Stimulated activated CD4-positive, alpha-beta T cell treated with anti-CD3 and anti-CD28 coated beads, Interleukin-2, amount 100 ng/mL, for 24 hours (primary cell): ENCODE measurements around the gene DOCK11.
"Not testable (repeated sequence)": the region's sequence is repeated elsewhere in the genome, so short reads cannot be mapped to it uniquely, and the experiment has no call there.

Experiments used
- DNase-seq, 2 donors: peaks; one replicate each; pipeline ENCODE4 v3.0.0-alpha.2; 2020

DOCK11 gene

DNA sequence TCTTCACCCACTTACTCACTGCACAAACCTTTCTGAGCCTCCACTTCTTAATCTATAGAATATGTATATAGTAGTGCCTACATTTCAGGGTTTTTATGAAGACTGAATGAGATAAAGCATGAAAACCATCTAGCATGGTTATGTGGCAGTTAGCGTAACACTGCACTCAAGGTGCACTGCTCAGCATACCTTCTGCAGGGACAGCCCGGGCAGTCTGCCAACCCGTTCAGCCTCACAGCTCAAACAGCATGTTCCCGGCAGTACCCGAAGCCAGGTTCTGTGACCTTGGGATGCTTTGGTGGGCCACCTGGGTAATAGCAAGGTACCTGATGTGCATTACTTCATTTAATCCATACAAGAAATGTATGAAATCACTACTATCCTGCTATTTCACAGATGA, 81.4 kb downstream of the DOCK11 start:
- no peak for DNase-seq

GRCh38 chrX:118579417-118579816, 83.8 kb downstream of the DOCK11 start:
- DNase-seq = no peak

DNA sequence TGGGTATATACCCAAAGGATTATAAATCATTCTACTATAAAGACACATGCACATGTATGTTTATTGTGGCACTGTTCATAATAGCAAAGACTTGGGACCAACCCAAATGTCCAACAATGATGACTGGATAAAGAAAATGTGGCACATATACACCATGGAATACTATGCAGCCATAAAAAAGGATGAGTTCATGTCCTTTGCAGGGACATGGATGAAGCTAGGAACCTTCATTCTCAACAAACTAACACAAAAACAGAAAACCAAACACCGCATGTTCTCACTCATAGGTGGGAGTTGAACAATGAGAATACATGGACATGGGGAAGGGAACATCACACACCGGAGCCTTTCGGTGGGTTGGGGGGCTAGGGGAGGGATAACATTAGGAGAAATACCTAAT, 87.3 kb downstream of the DOCK11 start:
- not testable (repeated sequence) for DNase-seq

DNA sequence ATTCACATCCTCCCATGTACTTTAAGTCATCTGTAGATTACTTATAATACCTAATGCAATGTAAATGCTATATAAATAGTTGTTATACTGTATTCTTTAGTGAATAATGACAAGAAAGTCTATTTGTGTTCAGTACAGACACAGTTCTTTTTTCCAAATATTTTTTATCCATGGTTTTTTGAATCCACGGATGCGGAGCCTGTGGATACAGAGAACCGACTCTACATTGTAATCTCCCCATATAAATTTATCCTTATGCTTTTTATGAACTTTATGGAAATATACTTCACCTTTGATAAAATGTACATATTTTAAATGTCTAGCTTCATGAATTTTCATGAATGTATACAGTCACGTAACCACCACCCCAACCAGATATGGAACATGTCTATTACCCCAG, 88.2 kb downstream of the DOCK11 start:
- no peak for DNase-seq

- no peak for DNase-seq
These were observed 89.7 kb downstream of the DOCK11 start for GRCh38 chrX:118585296-118585695.

GRCh38 chrX:118586206-118586605, 90.6 kb downstream of the DOCK11 start:
- not testable (repeated sequence) for DNase-seq

- no peak for DNase-seq
These were observed 93.1 kb downstream of the DOCK11 start for GRCh38 chrX:118588715-118589114.

- no peak for DNase-seq
These were observed 93.6 kb downstream of the DOCK11 start for GRCh38 chrX:118589227-118589626.

- DNase-seq = no peak
These were observed 97.8 kb downstream of the DOCK11 start for GRCh38 chrX:118593407-118593806.

GRCh38 chrX:118594697-118595420, 99.2 kb downstream of the DOCK11 start:
- DNase-seq = no peak

DNA sequence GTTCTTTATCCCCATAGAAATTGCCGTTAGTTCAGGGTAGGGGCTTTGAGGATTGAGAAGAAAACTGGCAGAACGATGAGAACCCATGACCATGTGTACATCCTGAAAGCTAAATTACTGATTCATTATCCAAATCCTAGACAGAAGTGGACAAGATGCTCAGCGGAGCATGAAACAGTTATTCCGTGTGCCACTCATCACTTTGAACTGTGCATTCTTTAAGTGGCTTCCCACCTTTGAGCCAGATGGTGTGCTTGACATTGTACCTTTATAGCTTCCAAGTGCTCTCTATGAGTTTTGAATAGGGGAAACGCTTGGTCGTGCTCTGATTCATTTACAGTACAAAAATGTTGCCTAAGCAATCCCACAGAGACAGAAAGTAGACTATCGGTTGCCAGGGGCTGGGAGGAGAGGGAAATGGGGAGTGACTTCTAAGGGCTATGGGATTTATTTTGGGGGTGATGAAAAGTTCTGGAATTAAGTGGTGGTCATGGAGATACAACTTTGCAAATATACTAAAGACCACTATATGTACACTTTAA, 100.0 kb downstream of the DOCK11 start:
- DNase-seq = no peak

GRCh38 chrX:118596390-118596789, 100.8 kb downstream of the DOCK11 start:
- DNase-seq = no peak

GRCh38 chrX:118603981-118604380, 108.4 kb downstream of the DOCK11 start:
- DNase-seq = peak; percentile 11 to 19

- no peak for DNase-seq
These were observed 116.7 kb downstream of the DOCK11 start for GRCh38 chrX:118612290-118612689.

DNA sequence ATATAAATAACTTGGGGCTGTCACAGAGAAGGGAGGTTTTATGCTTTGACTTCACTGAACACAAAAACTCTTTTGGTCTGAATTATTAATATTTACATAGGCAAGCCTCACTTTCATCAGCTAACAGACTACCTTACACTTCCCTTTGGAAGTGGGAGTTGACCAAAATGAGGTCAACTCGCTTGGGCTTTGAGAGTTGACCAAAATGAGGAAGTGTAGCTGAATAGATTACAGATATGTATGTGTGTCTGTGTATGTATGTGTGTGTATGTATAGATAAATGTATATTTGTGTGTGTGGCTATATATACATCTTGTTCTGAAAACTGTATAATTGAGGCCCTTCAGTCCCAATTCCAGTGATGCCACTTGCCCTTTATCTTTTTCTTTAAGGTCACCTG, 118.5 kb downstream of the DOCK11 start:
- no peak for DNase-seq

- no peak for DNase-seq
These were observed 119.5 kb downstream of the DOCK11 start for GRCh38 chrX:118615141-118615540.

- no peak for DNase-seq
These were observed 125.6 kb downstream of the DOCK11 start for GRCh38 chrX:118621081-118621759.

DNA sequence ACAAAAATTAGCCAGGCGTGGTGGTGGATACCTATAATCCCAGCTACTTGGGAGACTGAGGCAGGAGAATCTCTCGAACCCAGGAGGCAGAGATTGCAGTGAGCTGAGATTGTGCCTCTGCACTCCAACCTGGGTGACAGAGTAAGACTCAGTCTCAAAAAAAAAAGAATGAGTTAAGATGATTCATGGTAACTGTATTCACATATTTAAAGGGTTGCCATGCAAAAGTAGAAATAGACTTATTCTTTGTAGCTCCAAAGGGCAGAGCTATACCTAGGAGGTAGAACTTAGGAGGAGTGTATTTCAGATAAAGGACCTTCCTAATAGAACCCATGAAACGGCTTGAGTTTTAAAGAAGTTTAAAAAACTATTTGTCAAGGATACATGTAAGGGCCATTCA, 127.4 kb downstream of the DOCK11 start:
- DNase-seq = no peak

DNA sequence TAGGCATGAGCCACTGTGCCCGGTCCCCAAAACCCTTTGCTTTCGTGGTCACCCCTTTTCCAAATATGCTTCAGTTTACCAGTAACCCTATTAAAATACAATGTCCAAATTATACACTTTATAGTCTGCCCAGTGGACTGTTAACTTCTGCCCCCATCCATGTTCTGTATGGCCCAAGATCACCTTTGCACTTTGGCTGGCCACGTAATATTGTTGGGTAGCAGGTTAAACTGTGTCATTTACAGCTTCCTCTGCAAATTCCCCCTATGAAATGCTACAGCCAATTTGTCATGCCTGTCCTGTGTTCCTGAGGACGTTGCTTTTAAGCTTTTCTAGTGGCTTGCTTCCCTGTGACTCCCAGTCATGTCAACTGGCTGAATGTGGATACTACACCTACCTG, 130.7 kb downstream of the DOCK11 start:
- DNase-seq = no peak

DNA sequence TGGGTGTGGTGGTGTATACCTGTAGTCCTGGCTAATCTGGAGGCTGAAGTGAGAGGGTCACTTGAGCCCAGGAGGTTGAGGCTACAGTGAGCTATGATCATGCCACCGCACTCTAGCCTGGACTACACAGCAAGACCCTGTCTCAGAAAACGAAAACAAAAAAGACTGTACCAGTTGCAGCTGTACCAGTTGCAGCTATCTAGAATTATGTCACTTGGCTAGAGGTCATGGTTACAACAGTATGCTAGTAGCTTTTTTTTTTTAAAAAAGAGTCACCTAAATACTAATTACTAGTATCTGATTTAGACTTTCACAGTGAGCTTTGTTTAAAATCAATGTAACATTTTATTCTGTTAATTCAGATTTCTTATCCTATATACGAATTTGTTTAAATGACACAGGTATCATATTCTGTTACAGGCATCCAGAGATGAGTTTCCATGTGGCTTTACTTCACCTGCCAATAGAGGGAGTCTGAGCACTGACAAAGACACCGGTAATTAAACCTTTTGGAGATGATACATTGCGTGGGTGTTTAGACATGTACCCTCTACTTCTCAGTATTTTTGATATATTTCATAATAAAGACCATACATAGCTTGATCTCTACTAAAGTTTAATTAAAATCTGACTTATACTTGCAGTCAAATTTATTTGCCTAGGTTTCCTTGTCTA, 131.6 kb downstream of the DOCK11 start:
- DNase-seq = no peak

GRCh38 chrX:118630848-118631247, 135.2 kb downstream of the DOCK11 start:
- DNase-seq = no peak

DNA sequence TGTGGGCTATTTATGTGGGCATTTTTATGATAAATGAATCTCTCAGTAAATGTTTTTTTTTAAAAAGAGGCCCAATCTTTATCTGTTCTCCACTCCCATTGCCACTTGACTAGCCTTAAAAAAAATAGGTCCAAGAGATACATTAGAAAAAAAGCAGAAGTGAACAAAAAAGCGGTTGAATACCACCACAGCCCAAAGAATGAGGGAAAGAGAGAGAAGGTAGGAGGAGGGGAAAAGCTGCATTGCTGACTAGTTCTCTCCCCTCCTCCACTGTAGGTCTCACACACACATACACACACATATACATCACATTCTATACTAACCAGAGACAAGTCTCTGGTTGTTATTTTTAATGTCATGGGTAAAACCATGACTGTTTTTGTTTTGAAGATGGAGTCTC, 136.0 kb downstream of the DOCK11 start:
- no peak for DNase-seq

DNA sequence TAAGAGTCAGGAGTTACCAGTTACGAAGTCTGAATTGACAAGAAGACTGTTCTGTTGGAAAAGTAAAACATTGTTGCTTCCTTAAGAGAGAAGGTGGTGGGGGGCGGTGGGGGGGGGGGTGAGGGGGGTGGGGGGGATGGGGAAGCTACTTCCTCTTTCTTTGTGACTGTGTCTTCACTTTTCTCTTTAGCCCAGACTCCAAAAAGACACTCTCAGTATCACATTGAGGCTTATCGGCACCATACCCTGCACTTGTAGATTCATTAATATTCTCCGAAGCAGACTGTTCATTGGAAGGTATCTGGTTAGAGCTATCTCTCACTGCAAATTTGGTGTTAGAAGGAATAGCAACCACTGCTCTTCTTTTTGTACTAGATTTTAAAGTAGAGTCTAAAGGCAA, 137.2 kb downstream of the DOCK11 start:
- DNase-seq = no peak

DNA sequence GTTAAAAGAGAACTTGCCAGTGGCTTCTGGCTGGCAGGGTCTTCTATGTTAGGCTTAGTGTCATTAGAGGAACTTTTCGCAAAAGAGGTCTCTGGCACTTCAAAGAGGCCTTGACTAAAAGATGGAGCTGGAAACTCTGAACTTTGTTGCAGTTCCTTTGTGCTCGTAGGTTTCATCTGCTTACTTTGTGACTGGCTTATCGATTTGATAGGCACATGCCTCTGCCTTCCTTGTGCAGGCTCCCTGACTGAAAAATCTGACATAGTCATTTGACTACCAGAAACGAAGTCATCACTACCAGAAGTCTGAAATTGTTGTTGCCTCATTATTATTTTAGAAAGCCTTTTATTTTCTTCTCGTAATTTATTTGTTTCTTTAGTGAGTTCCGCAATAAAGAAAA, 137.9 kb downstream of the DOCK11 start:
- no peak for DNase-seq
